Loucy (cell line): ENCODE results near the gene MAPK14.
"Not testable (repeated sequence)": the region's sequence is repeated elsewhere in the genome, so short reads cannot be mapped to it uniquely, and the experiment has no call there.

ENCODE experiments used
- H2AFZ ChIP-seq: fragments of 200-600 bp; sonication (generic); 2 replicates; pipeline ENCODE4 v1.6.0; 2016; ENCODE audit warnings: antibody characterized with exemption, mild to moderate bottlenecking, low read length, moderate library complexity
- H3F3A ChIP-seq: fragments of 200-600 bp; 2 replicates; pipeline ENCODE4 v1.6.0; 2016; ENCODE audit warnings: antibody characterized with exemption, low read depth, mild to moderate bottlenecking
- H3K27me3 ChIP-seq: fragments of 200-600 bp; sonication (generic); 2 replicates; pipeline ENCODE4 v1.6.1; 2014; ENCODE audit warnings: low read length, mild to moderate bottlenecking; ENCODE audit not compliant: insufficient read depth, poor library complexity, severe bottlenecking
- H3K36me3 ChIP-seq: fragments of 200-600 bp; sonication (generic); 2 replicates; pipeline ENCODE4 v1.6.1; 2016; ENCODE audit warnings: low read length; ENCODE audit not compliant: insufficient read depth
- H3K4me1 ChIP-seq: fragments of 200-600 bp; sonication (generic); 2 replicates; pipeline ENCODE4 v1.5.1; 2014; ENCODE audit warnings: low read length, mild to moderate bottlenecking; ENCODE audit not compliant: insufficient read depth, poor library complexity, severe bottlenecking
- H3K4me2 ChIP-seq: fragments of 200-600 bp; sonication (generic); 2 replicates; pipeline ENCODE4 v1.6.0; 2014; ENCODE audit warnings: antibody characterized with exemption, low read length, low read depth, mild to moderate bottlenecking; ENCODE audit not compliant: poor library complexity, severe bottlenecking
- H3K4me3 ChIP-seq: fragments of 200-600 bp; sonication (generic); 2 replicates; pipeline ENCODE4 v1.5.1; 2014; ENCODE audit warnings: low read length, mild to moderate bottlenecking, mixed read lengths; ENCODE audit not compliant: poor library complexity, severe bottlenecking
- H3K79me2 ChIP-seq: fragments of 200-600 bp; sonication (generic); 2 replicates; pipeline ENCODE4 v1.6.1; 2014; ENCODE audit warnings: low read length; ENCODE audit not compliant: insufficient read depth
- H3K9ac ChIP-seq: fragments of 200-600 bp; sonication (generic); 2 replicates; pipeline ENCODE4 v1.6.0; 2014; ENCODE audit warnings: mild to moderate bottlenecking, low read depth, low read length, moderate library complexity; ENCODE audit not compliant: poor library complexity, severe bottlenecking
- H3K9me2 ChIP-seq: fragments of 200-600 bp; sonication (generic); replicated peaks from 2 replicates; pipeline ENCODE4 v1.6.1; 2016; ENCODE audit warnings: low read depth, low read length, mixed read lengths
- H3K9me3 ChIP-seq: fragments of 200-600 bp; sonication (generic); 2 replicates; pipeline ENCODE4 v1.6.1; 2014; ENCODE audit warnings: mild to moderate bottlenecking, antibody characterized with exemption, low read length, low read depth; ENCODE audit not compliant: insufficient read depth
- H4K20me1 ChIP-seq: fragments of 200-600 bp; sonication (generic); 2 replicates; pipeline ENCODE4 v1.6.0; 2014; ENCODE audit warnings: antibody characterized with exemption, low read length, mild to moderate bottlenecking; ENCODE audit not compliant: insufficient read depth, poor library complexity, severe bottlenecking
- EZH2phosphoT487 ChIP-seq: fragments of 200-600 bp; IDR thresholded peaks from 2 replicates; pipeline ENCODE4 v1.6.1; 2018; ENCODE audit warnings: antibody characterized with exemption, mild to moderate bottlenecking, moderate library complexity, borderline replicate concordance
- TF ChIP-seq, protein P1 (sequence below): fragments of 200-600 bp; sonication (generic); conservative IDR thresholded peaks from 2 replicates; pipeline ENCODE4 v1.5.1; 2014; ENCODE audit warnings: mild to moderate bottlenecking, antibody characterized with exemption, low read length

The MAPK14 gene

GRCh38 chr6:36121787-36122494, 94.3 kb downstream of the MAPK14 start:
- Histone ChIP-seq H4K20me1 (no peaks in the 10 kb centered on the region), H3K9ac (no peak overlapping the region), H3K9me2 (no peaks in the 10 kb centered on the region), H3K9me3 (no peaks in the 10 kb centered on the region), H3F3A (peaks cover 11% of the 10 kb centered on the region; the same call in 1 of the 2 replicates), H3K27me3 (no peaks in the 10 kb centered on the region), H3K4me1 (peaks cover 73% of the 10 kb centered on the region), H3K36me3 (0 out of 2 replicates have a peak, but pooled peaks cover 4% of the 10 kb centered on the region), H3K4me2 (peak overlapping the region; percentile 85), H3K4me3 (no peak overlapping the region), H3K79me2 (peaks cover 8% of the 10 kb centered on the region; the same call in 1 of the 2 replicates), H2AFZ (no peak overlapping the region)
- no peak for TF ChIP-seq EZH2phosphoT487
- TF ChIP-seq, protein P1, sequence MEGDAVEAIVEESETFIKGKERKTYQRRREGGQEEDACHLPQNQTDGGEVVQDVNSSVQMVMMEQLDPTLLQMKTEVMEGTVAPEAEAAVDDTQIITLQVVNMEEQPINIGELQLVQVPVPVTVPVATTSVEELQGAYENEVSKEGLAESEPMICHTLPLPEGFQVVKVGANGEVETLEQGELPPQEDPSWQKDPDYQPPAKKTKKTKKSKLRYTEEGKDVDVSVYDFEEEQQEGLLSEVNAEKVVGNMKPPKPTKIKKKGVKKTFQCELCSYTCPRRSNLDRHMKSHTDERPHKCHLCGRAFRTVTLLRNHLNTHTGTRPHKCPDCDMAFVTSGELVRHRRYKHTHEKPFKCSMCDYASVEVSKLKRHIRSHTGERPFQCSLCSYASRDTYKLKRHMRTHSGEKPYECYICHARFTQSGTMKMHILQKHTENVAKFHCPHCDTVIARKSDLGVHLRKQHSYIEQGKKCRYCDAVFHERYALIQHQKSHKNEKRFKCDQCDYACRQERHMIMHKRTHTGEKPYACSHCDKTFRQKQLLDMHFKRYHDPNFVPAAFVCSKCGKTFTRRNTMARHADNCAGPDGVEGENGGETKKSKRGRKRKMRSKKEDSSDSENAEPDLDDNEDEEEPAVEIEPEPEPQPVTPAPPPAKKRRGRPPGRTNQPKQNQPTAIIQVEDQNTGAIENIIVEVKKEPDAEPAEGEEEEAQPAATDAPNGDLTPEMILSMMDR, result no peak

- no peak overlapping the region for H3K4me3 ChIP-seq
- 0 out of 2 replicates have a peak, but pooled peaks cover under 1% of the 10 kb centered on the region for H3K79me2 ChIP-seq
- no peak overlapping the region for H3K4me2 ChIP-seq
- peaks cover 73% of the 10 kb centered on the region for H3K4me1 ChIP-seq
- H3K36me3 ChIP-seq, result 0 out of 2 replicates have a peak, but pooled peaks cover 4% of the 10 kb centered on the region
- no peaks in the 10 kb centered on the region for H4K20me1 ChIP-seq
- peaks cover 11% of the 10 kb centered on the region; the same call in 1 of the 2 replicates for H3F3A ChIP-seq
- peak overlapping the region; percentile 60 for H3K9ac ChIP-seq
- TF ChIP-seq, protein P1, result no peak
- no peak for TF ChIP-seq EZH2phosphoT487
- H3K27me3 ChIP-seq, result no peaks in the 10 kb centered on the region
- no peaks in the 10 kb centered on the region for H3K9me3 ChIP-seq
- no peaks in the 10 kb centered on the region for H3K9me2 ChIP-seq
- H2AFZ ChIP-seq, result no peak overlapping the region
Measured at GRCh38 chr6:36122495-36123269, 95.1 kb downstream of the MAPK14 start.

GRCh38 chr6:36123270-36124139, 95.9 kb downstream of the MAPK14 start:
- H3K4me3 ChIP-seq, result no peak overlapping the region
- H3K36me3 ChIP-seq, result 0 out of 2 replicates have a peak, but pooled peaks cover 4% of the 10 kb centered on the region
- no peak overlapping the region for H2AFZ ChIP-seq
- no peaks in the 10 kb centered on the region for H3K27me3 ChIP-seq
- peaks cover 73% of the 10 kb centered on the region for H3K4me1 ChIP-seq
- peak overlapping the region; percentile 60 for H3K9ac ChIP-seq
- H3F3A ChIP-seq, result peaks cover 11% of the 10 kb centered on the region; the same call in 1 of the 2 replicates
- TF ChIP-seq, protein P1, result peak; percentile 69
- TF ChIP-seq EZH2phosphoT487, result no peak
- H3K79me2 ChIP-seq, result no peaks in the 10 kb centered on the region
- H4K20me1 ChIP-seq, result no peaks in the 10 kb centered on the region
- H3K9me3 ChIP-seq, result no peaks in the 10 kb centered on the region
- peak overlapping the region; percentile 35 for H3K4me2 ChIP-seq
- no peaks in the 10 kb centered on the region for H3K9me2 ChIP-seq

DNA sequence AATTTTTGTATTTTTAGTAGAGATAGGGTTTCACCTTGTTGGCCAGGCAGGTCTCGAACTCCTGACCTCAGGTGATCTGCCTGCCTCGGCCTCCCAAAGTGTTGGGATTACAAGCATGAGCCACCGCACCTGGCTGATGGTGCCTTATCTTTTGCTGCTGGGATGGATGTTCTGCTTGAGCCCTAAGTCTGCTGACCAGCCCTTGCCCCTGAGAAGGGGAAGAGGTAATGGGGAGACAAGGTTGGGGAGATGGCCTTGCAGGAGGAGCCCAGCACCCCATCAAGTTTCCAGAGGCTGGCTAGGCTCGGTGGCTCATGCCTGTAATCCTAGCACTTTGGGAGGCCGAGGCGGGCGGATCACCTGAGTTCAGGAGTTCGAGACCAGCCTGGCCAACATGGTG, 96.7 kb downstream of the MAPK14 start:
- peaks cover 69% of the 10 kb centered on the region for H3K4me1 ChIP-seq
- not testable (repeated sequence) for H3K36me3 ChIP-seq, H4K20me1 ChIP-seq, H3K9ac ChIP-seq, H3K27me3 ChIP-seq, H3K4me3 ChIP-seq, H3K4me2 ChIP-seq, H2AFZ ChIP-seq, H3K79me2 ChIP-seq, H3F3A ChIP-seq, H3K9me2 ChIP-seq, H3K9me3 ChIP-seq
